Hepatocyte (in vitro differentiated cells): ENCODE measurements around the gene GPD2.

Experiments used
- EZH2phosphoT487 ChIP-seq: fragments of 200-600 bp; sonication (generic); IDR thresholded peaks from one replicate; pipeline ENCODE4 v1.6.1; 2018; ENCODE audit warnings: antibody characterized with exemption, mild to moderate bottlenecking, low read depth, moderate library complexity; ENCODE audit not compliant: unreplicated experiment, severe bottlenecking
- TF ChIP-seq, protein P1 (sequence below): fragments of 200-600 bp; sonication (generic); IDR thresholded peaks from 2 replicates; pipeline ENCODE4 v1.5.1; 2016; ENCODE audit warnings: antibody characterized with exemption, mild to moderate bottlenecking; ENCODE audit not compliant: poor library complexity

DNA sequence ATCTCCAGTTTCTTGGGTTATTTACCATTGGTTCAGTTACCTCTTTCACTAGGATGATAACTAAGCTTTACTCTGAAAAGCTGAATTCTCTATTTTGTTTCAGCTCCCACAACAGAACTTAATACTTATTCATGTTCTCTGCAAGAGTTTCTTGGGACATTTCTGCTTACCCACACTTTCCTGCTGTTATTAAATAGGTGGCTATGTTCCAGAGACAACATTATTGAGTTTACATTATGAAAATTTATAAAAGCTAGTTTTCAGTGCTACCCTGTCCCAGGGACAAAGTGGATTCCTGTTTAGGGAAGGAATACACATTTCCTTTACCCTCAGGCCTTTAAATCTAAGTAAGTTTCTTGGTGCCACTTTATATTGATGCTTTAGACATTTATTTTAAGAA, 7.0 kb upstream of the GPD2 start:
- TF ChIP-seq, protein P1, sequence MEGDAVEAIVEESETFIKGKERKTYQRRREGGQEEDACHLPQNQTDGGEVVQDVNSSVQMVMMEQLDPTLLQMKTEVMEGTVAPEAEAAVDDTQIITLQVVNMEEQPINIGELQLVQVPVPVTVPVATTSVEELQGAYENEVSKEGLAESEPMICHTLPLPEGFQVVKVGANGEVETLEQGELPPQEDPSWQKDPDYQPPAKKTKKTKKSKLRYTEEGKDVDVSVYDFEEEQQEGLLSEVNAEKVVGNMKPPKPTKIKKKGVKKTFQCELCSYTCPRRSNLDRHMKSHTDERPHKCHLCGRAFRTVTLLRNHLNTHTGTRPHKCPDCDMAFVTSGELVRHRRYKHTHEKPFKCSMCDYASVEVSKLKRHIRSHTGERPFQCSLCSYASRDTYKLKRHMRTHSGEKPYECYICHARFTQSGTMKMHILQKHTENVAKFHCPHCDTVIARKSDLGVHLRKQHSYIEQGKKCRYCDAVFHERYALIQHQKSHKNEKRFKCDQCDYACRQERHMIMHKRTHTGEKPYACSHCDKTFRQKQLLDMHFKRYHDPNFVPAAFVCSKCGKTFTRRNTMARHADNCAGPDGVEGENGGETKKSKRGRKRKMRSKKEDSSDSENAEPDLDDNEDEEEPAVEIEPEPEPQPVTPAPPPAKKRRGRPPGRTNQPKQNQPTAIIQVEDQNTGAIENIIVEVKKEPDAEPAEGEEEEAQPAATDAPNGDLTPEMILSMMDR, result no peak
- no peak for TF ChIP-seq EZH2phosphoT487
